CD14-positive monocyte (primary cell): Measurements from ENCODE around the gene FGD2. TPM values are rescaled to one million over a fixed set of nuclear protein-coding genes. Genes with fewer than 3 reads are reported as not detected.
"Not testable (repeated sequence)": the region's sequence is repeated elsewhere in the genome, so short reads cannot be mapped to it uniquely, and the experiment has no call there.

ENCODE experiments used
- DNase-seq, 3 donors: peaks; one replicate each; pipeline ENCODE4 v3.0.0-alpha.2; 2011 to 2022
- H2AFZ ChIP-seq: 2 replicates; pipeline ENCODE4 v1.6.0; 2012; ENCODE audit warnings: mild to moderate bottlenecking, low read depth, low read length, inconsistent platforms; ENCODE audit not compliant: insufficient read depth, poor library complexity, severe bottlenecking
- H3K27ac ChIP-seq, 2 donors: 1 replicate in 1 of 2; 2 replicates in 1 of 2; pipeline ENCODE4 v1.5.1; 2012 to 2013; ENCODE audit warnings: low read length in 2 of 2, control low read depth in 1 of 2, inconsistent platforms in 1 of 2, low read depth in 1 of 2, mild to moderate bottlenecking in 1 of 2
- H3K27me3 ChIP-seq, 2 donors: one replicate each; pipeline versions ENCODE4 v1.6.0 to v1.6.1; 2011 to 2013; ENCODE audit warnings: low read length in 2 of 2; ENCODE audit not compliant: control insufficient read depth in 2 of 2, insufficient read depth in 2 of 2
- H3K36me3 ChIP-seq, 2 donors: replicated peaks in 1 of 2; 1 replicate in 1 of 2; 2 replicates in 1 of 2; pipeline versions ENCODE4 v1.5.1 to v1.6.1; 2012 to 2013; ENCODE audit warnings: low read length in 2 of 2, control low read depth in 1 of 2, inconsistent platforms in 1 of 2, mild to moderate bottlenecking in 1 of 2; ENCODE audit not compliant: insufficient read depth in 2 of 2, control insufficient read depth in 1 of 2
- H3K4me1 ChIP-seq, 2 donors: 1 replicate in 1 of 2; 2 replicates in 1 of 2; pipeline versions ENCODE4 v1.5.1 to v1.6.1; 2012 to 2013; ENCODE audit warnings: low read length in 2 of 2, control low read depth in 1 of 2, inconsistent platforms in 1 of 2, mild to moderate bottlenecking in 1 of 2, moderate library complexity in 1 of 2; ENCODE audit not compliant: insufficient read depth in 2 of 2, control insufficient read depth in 1 of 2
- H3K4me2 ChIP-seq: replicated peaks from 2 replicates; pipeline ENCODE3; 2012; ENCODE audit warnings: low read length, moderate library complexity, mild to moderate bottlenecking; ENCODE audit not compliant: poor library complexity, severe bottlenecking; ENCODE audit errors: extremely low read depth
- H3K4me3 ChIP-seq, 3 experiments: fragments of 200-600 bp in 1 of 3; sonication (generic) in 1 of 3; replicated peaks in 1 of 3; 1 replicate in 2 of 3; 2 replicates in 1 of 3; pipeline ENCODE4 v1.5.1; 2011 to 2013; ENCODE audit warnings: low read length in 3 of 3, mild to moderate bottlenecking in 3 of 3, control low read depth in 2 of 3, low read depth in 2 of 3, inconsistent platforms in 1 of 3, moderate library complexity in 1 of 3
- H3K79me2 ChIP-seq: 2 replicates; pipeline ENCODE4 v1.6.0; 2012; ENCODE audit warnings: mild to moderate bottlenecking, control low read depth, inconsistent platforms, low read length, moderate library complexity; ENCODE audit not compliant: insufficient read depth
- H3K9ac ChIP-seq: 2 replicates; pipeline ENCODE4 v1.6.0; 2017; ENCODE audit warnings: low read length, mild to moderate bottlenecking; ENCODE audit not compliant: insufficient read depth, poor library complexity, severe bottlenecking
- H3K9me3 ChIP-seq, 2 donors: replicated peaks in 1 of 2; 1 replicate in 1 of 2; 2 replicates in 1 of 2; pipeline versions ENCODE4 v1.5.1 to v1.6.1; 2012 to 2013; ENCODE audit warnings: low read length in 2 of 2, control low read depth in 1 of 2; ENCODE audit not compliant: control insufficient read depth in 1 of 2, insufficient read depth in 1 of 2
- H4K20me1 ChIP-seq: 2 replicates; pipeline ENCODE4 v1.6.0; 2012; ENCODE audit warnings: mild to moderate bottlenecking, low read length, control low read depth, moderate library complexity; ENCODE audit not compliant: insufficient read depth
- H3K27ac Mint-ChIP-seq, 7 donors: one replicate each; pipeline ENCODE4 v1.8.0; 2020; ENCODE audit warnings: mild to moderate bottlenecking in 7 of 7, mixed read lengths in 7 of 7, moderate library complexity in 6 of 7, inconsistent platforms in 2 of 7
- H3K27me3 Mint-ChIP-seq, 3 donors: one replicate each; pipeline ENCODE4 v1.8.0; 2021 to 2022; ENCODE audit warnings: low read depth in 3 of 3, mild to moderate bottlenecking in 3 of 3, mixed read lengths in 3 of 3, moderate library complexity in 3 of 3, inconsistent platforms in 1 of 3
- H3K36me3 Mint-ChIP-seq, 2 donors: one replicate each; pipeline ENCODE4 v1.8.0; 2020; ENCODE audit warnings: mixed read lengths in 2 of 2, inconsistent platforms in 1 of 2, mild to moderate bottlenecking in 1 of 2
- H3K4me1 Mint-ChIP-seq: one replicate; pipeline ENCODE4 v1.8.0; 2020; ENCODE audit warnings: mild to moderate bottlenecking, mixed read lengths
- H3K4me3 Mint-ChIP-seq, 2 donors: one replicate each; pipeline ENCODE4 v1.8.0; 2020; ENCODE audit warnings: mild to moderate bottlenecking in 2 of 2, mixed read lengths in 2 of 2, moderate library complexity in 1 of 2
- H3K9me3 Mint-ChIP-seq, 7 donors: one replicate each; pipeline ENCODE4 v1.8.0; 2020 to 2022; ENCODE audit warnings: mixed read lengths in 7 of 7, mild to moderate bottlenecking in 6 of 7, moderate library complexity in 6 of 7, inconsistent platforms in 2 of 7
- CTCF ChIP-seq: fragments of 200-600 bp; IDR thresholded peaks from one replicate; pipeline ENCODE4 v1.8.0; 2022; ENCODE audit warnings: antibody characterized with exemption, mild to moderate bottlenecking
- WGBS: methylation state at CpG from one replicate; pipeline ENCODE4 v1.1.5; 2013; ENCODE audit warnings: missing lambda C conversion rate; ENCODE audit not compliant: insufficient coverage; 5-methylcytosine and 5-hydroxymethylcytosine counted together
- intact Hi-C, 2 donors: fragments of 100-400 bp; cut with micrococcal nuclease; formaldehyde crosslinking; loops; one replicate each; pipeline versions ENCODE4 v1.15.0 to v1.15.1; 2023
- polyA plus RNA-seq, 3 donors: library from polyadenylated mRNA; depleted of rRNA in 1 of 3; unstranded in 2 of 3; stranded (reverse) in 1 of 3; fragments of 300-500 nt in 2 of 3; fragments of >200 nt in 1 of 3; fragmentation: Illumina TruSeq in 2 of 3; gene quantifications; 1 replicate in 2 of 3; 2 replicates in 1 of 3; pipeline ENCODE4 v1.2.3, GENCODE V29; 2012 to 2021

Gene FGD2
- polyA plus RNA-seq, 3 donors: 25.3 to 356 (median 50.0) TPM

GRCh38 chr6:37042150-37042549 lies 36.7 kb downstream of the FGD2 start:
- no peak for DNase-seq
- no peaks in the 10 kb centered on the region for H3K27me3 ChIP-seq
- no peak overlapping the region for H3K27ac ChIP-seq
- no peaks in the 10 kb centered on the region for H3K9me3 ChIP-seq
- intact Hi-C loops: no loop called here
- H3K4me3 ChIP-seq: no peak overlapping the region
- Mint-ChIP-seq H3K4me3 (no peak overlapping the region), H3K36me3 (peaks cover 17 to 28% of the 10 kb centered on the region in 2 donors), H3K27me3 (no peaks in the 10 kb centered on the region), H3K9me3 (peaks cover 0 to 7% (median 1%) of the 10 kb centered on the region in 7 donors), H3K27ac (peak overlapping the region in 3 of 7 donors; percentile 25 to 61 (median 48)), H3K4me1 (peaks cover 27% of the 10 kb centered on the region)
- H4K20me1 ChIP-seq: no peaks in the 10 kb centered on the region
- H2AFZ ChIP-seq: no peak overlapping the region
- no CpG with 5 or more reads among the region's 3 CpGs for WGBS
- peaks cover 4 to 26% of the 10 kb centered on the region in 2 donors for H3K36me3 ChIP-seq
- no peak for TF ChIP-seq CTCF
- no peak overlapping the region for H3K9ac ChIP-seq
- H3K79me2 ChIP-seq: no peaks in the 10 kb centered on the region
- H3K4me1 ChIP-seq: peaks cover 14 to 22% of the 10 kb centered on the region in 2 donors
- H3K4me2 ChIP-seq: no peak overlapping the region

GRCh38 chr6:37043091-37043490 lies 37.6 kb downstream of the FGD2 start:
- H3K4me1 Mint-ChIP-seq: peaks cover 35% of the 10 kb centered on the region
- H3K79me2 ChIP-seq, H4K20me1 ChIP-seq, H2AFZ ChIP-seq, H3K4me2 ChIP-seq, H3K27ac ChIP-seq, H3K9me3 Mint-ChIP-seq, H3K27ac Mint-ChIP-seq, H3K4me3 Mint-ChIP-seq, H3K4me3 ChIP-seq, H3K9me3 ChIP-seq, H3K9ac ChIP-seq, H3K27me3 Mint-ChIP-seq, H3K27me3 ChIP-seq, DNase-seq, intact Hi-C loops: not testable (repeated sequence)
- H3K36me3 Mint-ChIP-seq: peaks cover 13 to 20% of the 10 kb centered on the region in 2 donors
- H3K36me3 ChIP-seq: peaks cover 0 to 19% of the 10 kb centered on the region in 2 donors
- WGBS: no CpG with 5 or more reads among the region's 3 CpGs
- peaks cover 23 to 31% of the 10 kb centered on the region in 2 donors for H3K4me1 ChIP-seq
